GM12878 (cell line): ENCODE measurements around the gene CCR5AS.

Source experiments
- ATAC-seq: fragments of 200-7000 bp; cut with Tn5 transposase; 3 replicates; pipeline ENCODE4 v1.9.1; 2020; ENCODE audit warnings: mild to moderate bottlenecking, moderate library complexity
- BruUV-seq: library from RNA; stranded (reverse); fragments of 400-500 nt; replicated peaks from 2 replicates; lab custom pipeline; 2021; lab: Mats Ljungman, UMichigan
- CTCF ChIA-PET: fragments of 300-600 bp; sonication (Branson Sonifier 250); formaldehyde crosslinking; extraction: SDS; loops from one replicate; lab custom pipeline; 2021; ENCODE audit warnings: inconsistent platforms; lab: Yijun Ruan, JAX
- POLR2A ChIA-PET: fragments of 350-600 bp; formaldehyde crosslinking; extraction: SDS; loops from one replicate; lab custom pipeline; 2021; ENCODE audit warnings: inconsistent platforms; lab: Charles Lee
- RAD21 ChIA-PET: fragments of 300-600 bp; sonication (Branson Sonifier 250); formaldehyde crosslinking; loops from one replicate; lab custom pipeline; 2023; ENCODE audit warnings: antibody characterized with exemption; ENCODE audit not compliant: unreplicated experiment; lab: Charles Lee
- SMC1A ChIA-PET: fragments of 300-600 bp; sonication (Branson Sonifier 250); formaldehyde crosslinking; loops from one replicate; lab custom pipeline; 2023; ENCODE audit not compliant: unreplicated experiment, uncharacterized antibody; lab: Charles Lee
- DNase-seq: peaks from one replicate; pipeline ENCODE4 v3.0.0-alpha.2; 2011; ENCODE audit warnings: low read depth, low spot score
- FAIRE-seq: peaks from 3 replicates; lab custom pipeline; 2011; peaks lifted over from hg19 to GRCh38; lab: Jason Lieb, UNC
- H2AFZ ChIP-seq: 2 replicates; pipeline ENCODE4 v1.6.0; 2011; ENCODE audit warnings: low read depth, low read length, control low read depth; ENCODE audit not compliant: control insufficient read depth
- H3K27ac ChIP-seq: 2 replicates; pipeline ENCODE4 v1.5.1; 2011; ENCODE audit warnings: control low read depth; ENCODE audit not compliant: control insufficient read depth, insufficient read depth
- H3K27me3 ChIP-seq, 2 experiments: replicated peaks in 1 of 2; 2 replicates each; pipeline versions ENCODE4 v1.6.0 to v1.6.1; 2011; ENCODE audit warnings: low read length in 1 of 2; ENCODE audit not compliant: control insufficient read depth in 2 of 2, insufficient read depth in 2 of 2
- H3K36me3 ChIP-seq, 2 experiments: 2 replicates each; pipeline ENCODE4 v1.5.1; 2011; ENCODE audit warnings: low read length in 1 of 2; ENCODE audit not compliant: control insufficient read depth in 2 of 2, insufficient read depth in 2 of 2
- H3K4me1 ChIP-seq: 2 replicates; pipeline ENCODE4 v1.6.1; 2011; ENCODE audit warnings: mild to moderate bottlenecking, low read length, moderate library complexity, mixed read lengths; ENCODE audit not compliant: control insufficient read depth, insufficient read depth
- H3K4me2 ChIP-seq: 2 replicates; pipeline ENCODE4 v1.6.0; 2011; ENCODE audit warnings: control low read depth; ENCODE audit not compliant: control insufficient read depth, insufficient read depth
- H3K4me3 ChIP-seq: fragments of 200-600 bp; sonication (generic); 2 replicates; pipeline ENCODE4 v1.5.1; 2016
- H3K79me2 ChIP-seq: 2 replicates; pipeline ENCODE4 v1.6.0; 2011; ENCODE audit warnings: low read length; ENCODE audit not compliant: control insufficient read depth, insufficient read depth
- H3K9ac ChIP-seq: 2 replicates; pipeline ENCODE4 v1.8.0; 2011; ENCODE audit warnings: low read length, control low read depth, mixed read lengths; ENCODE audit not compliant: control insufficient read depth, insufficient read depth
- H3K9me3 ChIP-seq: replicated peaks from 3 replicates; pipeline ENCODE4 v1.5.1; 2011; ENCODE audit warnings: mild to moderate bottlenecking, low read length; ENCODE audit not compliant: control insufficient read depth, insufficient read depth
- H4K20me1 ChIP-seq: 2 replicates; pipeline ENCODE4 v1.6.0; 2011; ENCODE audit not compliant: control insufficient read depth, insufficient read depth
- BMI1 ChIP-seq: fragments of 450-650 bp; IDR thresholded peaks from 2 replicates; pipeline ENCODE4 v1.6.1; 2016; ENCODE audit warnings: mild to moderate bottlenecking, moderate library complexity, borderline replicate concordance
- E2F4 ChIP-seq: IDR thresholded peaks from 2 replicates; pipeline ENCODE4 v1.6.1; 2012; ENCODE audit warnings: low read depth, low read length, improper control_type of control experiment
- E4F1 ChIP-seq: fragments of 450-650 bp; IDR thresholded peaks from 2 replicates; pipeline ENCODE4 v1.6.1; 2018; ENCODE audit warnings: borderline replicate concordance, mild to moderate bottlenecking; ENCODE audit not compliant: partially characterized antibody
- HDAC6 ChIP-seq: fragments of 200-600 bp; sonication (generic); IDR thresholded peaks from one replicate; pipeline ENCODE4 v1.8.0; 2017; ENCODE audit warnings: antibody characterized with exemption; ENCODE audit not compliant: unreplicated experiment
- POLR2A ChIP-seq: IDR thresholded peaks from 2 replicates; pipeline ENCODE4 v1.6.1; 2011; ENCODE audit warnings: low read depth, mild to moderate bottlenecking, low read length
- RAD21 ChIP-seq: IDR thresholded peaks from 2 replicates; pipeline ENCODE4 v1.6.1; 2011; ENCODE audit warnings: mild to moderate bottlenecking, low read depth, low read length, moderate library complexity; ENCODE audit not compliant: insufficient read depth
- RAD51 ChIP-seq: fragments of 450-650 bp; IDR thresholded peaks from 2 replicates; pipeline ENCODE4 v1.6.1; 2016; ENCODE audit warnings: moderate library complexity, mild to moderate bottlenecking, inconsistent platforms
- SMAD5 ChIP-seq: IDR thresholded peaks from 2 replicates; pipeline ENCODE4 v1.6.1; 2016; ENCODE audit warnings: antibody characterized with exemption, low read depth
- SPI1 ChIP-seq: IDR thresholded peaks from 2 replicates; pipeline ENCODE4 v1.6.1; 2011; ENCODE audit warnings: low read depth, mild to moderate bottlenecking, low read length, moderate library complexity, borderline replicate concordance; ENCODE audit not compliant: insufficient read depth
- SUPT20H ChIP-seq: IDR thresholded peaks from 2 replicates; pipeline ENCODE4 v1.6.1; 2011; ENCODE audit warnings: low read depth, mild to moderate bottlenecking, low read length, moderate library complexity, borderline replicate concordance; ENCODE audit not compliant: control insufficient read depth
- TBL1XR1 ChIP-seq: IDR thresholded peaks from 2 replicates; pipeline ENCODE4 v1.6.1; 2012; ENCODE audit warnings: low read depth, low read length, improper control_type of control experiment
- ZBED1 ChIP-seq: IDR thresholded peaks from 2 replicates; pipeline ENCODE4 v1.6.1; 2016; ENCODE audit warnings: borderline replicate concordance
- ZBTB11 ChIP-seq: fragments of 450-650 bp; formaldehyde crosslinking; IDR thresholded peaks from 2 replicates; pipeline ENCODE4 v1.5.0; 2022; ENCODE audit warnings: mild to moderate bottlenecking, missing genetic modification characterization
- ZNF207 ChIP-seq: fragments of 450-650 bp; IDR thresholded peaks from 2 replicates; pipeline ENCODE4 v1.6.1; 2014; ENCODE audit warnings: antibody characterized with exemption, mild to moderate bottlenecking, borderline replicate concordance
- ZNF24 ChIP-seq: fragments of 450-650 bp; IDR thresholded peaks from 2 replicates; pipeline ENCODE4 v1.6.1; 2017; ENCODE audit warnings: antibody characterized with exemption, mild to moderate bottlenecking
- WGBS: methylation state at CpG from one replicate; pipeline ENCODE4 v1.1.6; 2016; ENCODE audit warnings: low lambda C conversion rate; ENCODE audit not compliant: insufficient replicate concordance, insufficient coverage; ENCODE audit errors: missing lambda C conversion rate; 5-methylcytosine and 5-hydroxymethylcytosine counted together
- in situ Hi-C: fragments of 300-500 bp; cut with MboI; formaldehyde crosslinking; loops from 9 replicates; pipeline ENCODE4 v1.14.3; 2018; ENCODE audit warnings: mixed read lengths
- intact Hi-C: fragments of 100-400 bp; cut with micrococcal nuclease; formaldehyde crosslinking; loops from one replicate; pipeline ENCODE4 v1.14.2; 2022; ENCODE audit not compliant: unreplicated experiment

CCR5AS gene

GRCh38 chr3:46401579-46401978 is 5.3 kb downstream of the CCR5AS start:
- POLR2A ChIA-PET: no interaction called here
- H3K79me2 ChIP-seq: no peaks in the 10 kb centered on the region
- TF ChIP-seq ZBED1 (no peak), E4F1 (no peak), ZNF24 (no peak), SMAD5 (no peak), SUPT20H (no peak), ZNF207 (no peak), ZBTB11 (CRISPR knock-in tag) (no peak), HDAC6 (no peak), RAD21 (no peak), E2F4 (no peak), TBL1XR1 (no peak), SPI1 (no peak), POLR2A (no peak), RAD51 (no peak), BMI1 (no peak)
- TF ChIP-seq, all 136 proteins: peak for 0
- no peak overlapping the region for H3K9ac ChIP-seq
- ChIA-PET CTCF (interaction anchor here (1.3 kb wide), 1 partner anchor 23 kb away, joined by 3 read pairs; no protein-coding TSS in a partner anchor), RAD21 (no interaction called here), SMC1A (interaction anchor here (0.6 kb wide), 1 partner anchor 85 kb away, joined by 3 read pairs; no protein-coding TSS in a partner anchor)
- H3K4me3 ChIP-seq: no peak overlapping the region
- no peak for FAIRE-seq
- H3K36me3 ChIP-seq: no peaks in the 10 kb centered on the region
- in situ Hi-C loops (no loop called here), intact Hi-C loops (no loop called here)
- no peaks in the 10 kb centered on the region for H4K20me1 ChIP-seq
- BruUV-seq: no TSS peak
- no peaks in the 10 kb centered on the region; the same call in 1 of the 3 replicates for H3K9me3 ChIP-seq
- no peak for DNase-seq
- no peaks in the 10 kb centered on the region for H3K27me3 ChIP-seq
- 28% methylated on average over 2 of the region's 2 CpGs for WGBS
- peaks cover 3% of the 10 kb centered on the region for H3K4me1 ChIP-seq
- H2AFZ ChIP-seq: no peak overlapping the region
- no peak for ATAC-seq
- H3K27ac ChIP-seq: no peak overlapping the region
- H3K4me2 ChIP-seq: no peak overlapping the region
